ENCODE data around the gene TYW1.
"Not testable (repeated sequence)": the region's sequence is repeated elsewhere in the genome, so short reads cannot be mapped to it uniquely, and the experiment has no call there.

Gene TYW1, protein sequence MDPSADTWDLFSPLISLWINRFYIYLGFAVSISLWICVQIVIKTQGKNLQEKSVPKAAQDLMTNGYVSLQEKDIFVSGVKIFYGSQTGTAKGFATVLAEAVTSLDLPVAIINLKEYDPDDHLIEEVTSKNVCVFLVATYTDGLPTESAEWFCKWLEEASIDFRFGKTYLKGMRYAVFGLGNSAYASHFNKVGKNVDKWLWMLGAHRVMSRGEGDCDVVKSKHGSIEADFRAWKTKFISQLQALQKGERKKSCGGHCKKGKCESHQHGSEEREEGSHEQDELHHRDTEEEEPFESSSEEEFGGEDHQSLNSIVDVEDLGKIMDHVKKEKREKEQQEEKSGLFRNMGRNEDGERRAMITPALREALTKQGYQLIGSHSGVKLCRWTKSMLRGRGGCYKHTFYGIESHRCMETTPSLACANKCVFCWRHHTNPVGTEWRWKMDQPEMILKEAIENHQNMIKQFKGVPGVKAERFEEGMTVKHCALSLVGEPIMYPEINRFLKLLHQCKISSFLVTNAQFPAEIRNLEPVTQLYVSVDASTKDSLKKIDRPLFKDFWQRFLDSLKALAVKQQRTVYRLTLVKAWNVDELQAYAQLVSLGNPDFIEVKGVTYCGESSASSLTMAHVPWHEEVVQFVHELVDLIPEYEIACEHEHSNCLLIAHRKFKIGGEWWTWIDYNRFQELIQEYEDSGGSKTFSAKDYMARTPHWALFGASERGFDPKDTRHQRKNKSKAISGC

GRCh38 chr7:66996444-66997191, at the start of gene TYW1:
TYW1 (plus strand) TSS chr7:66996833; CDS start chr7:66996979, 146 bp downstream.
- peak; percentile 100 for DNase-seq

- DNase-seq = no peak
These were observed 48.0 kb upstream of the TYW1 start for GRCh38 chr7:66948480-66949109.

GRCh38 chr7:66950311-66950710, 46.3 kb upstream of the TYW1 start:
- no peak for DNase-seq

DNA sequence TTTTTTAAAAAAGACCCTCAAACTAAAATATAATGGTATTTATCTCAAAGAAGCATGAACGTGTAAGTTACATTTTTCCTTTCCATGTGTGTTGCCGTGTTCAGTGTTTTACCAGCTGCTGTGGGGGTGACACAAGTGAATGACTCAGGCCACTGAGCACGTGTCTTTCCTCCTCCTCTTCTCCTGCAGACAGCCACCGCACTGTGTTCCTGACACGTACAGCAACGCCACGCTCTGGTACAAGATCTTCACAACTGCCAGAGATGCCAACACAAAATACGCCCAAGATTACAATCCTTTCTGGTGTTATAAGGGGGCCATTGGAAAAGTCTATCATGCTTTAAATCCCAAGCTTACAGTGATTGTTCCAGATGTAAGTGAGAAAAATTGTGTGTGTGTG, 45.9 kb upstream of the TYW1 start:
- DNase-seq = no peak

GRCh38 chr7:66952343-66953043, 44.1 kb upstream of the TYW1 start:
- no peak for DNase-seq

GRCh38 chr7:66953044-66953427, 43.6 kb upstream of the TYW1 start:
- DNase-seq = no peak

DNA sequence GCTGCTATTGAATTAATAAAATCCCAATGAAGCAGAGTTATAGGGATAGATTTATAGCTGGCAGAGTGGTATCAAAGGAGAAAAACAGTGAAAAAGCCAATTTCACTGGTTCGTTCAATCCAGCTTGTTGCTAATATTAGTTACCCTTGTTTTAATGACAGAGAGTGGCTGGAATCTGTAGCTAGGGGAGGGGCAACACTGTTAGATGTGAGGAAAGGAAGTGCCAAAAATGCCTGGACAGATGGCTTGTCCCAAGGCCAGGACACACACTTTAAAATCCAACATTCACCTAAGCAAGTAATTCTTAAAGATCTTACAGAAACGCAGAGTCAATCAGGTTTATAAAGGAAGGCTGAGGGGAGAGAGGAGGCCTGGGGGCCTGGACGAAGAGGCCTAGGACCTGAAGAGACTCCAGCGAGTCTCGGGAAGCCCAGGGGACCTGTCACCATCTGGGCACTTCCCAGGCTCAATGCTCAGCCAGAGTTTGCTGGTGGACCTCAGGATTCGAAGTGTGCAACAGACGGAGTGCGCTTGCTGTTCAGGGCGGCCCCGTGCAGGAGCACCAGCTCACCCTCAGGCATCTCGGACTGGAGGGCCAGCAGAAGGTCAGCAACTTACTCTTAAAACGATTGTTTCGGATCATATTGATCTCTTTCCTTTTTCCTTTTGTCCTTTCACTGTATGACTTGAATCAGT, 38.9 kb upstream of the TYW1 start:
- DNase-seq = peak; percentile 39

DNA sequence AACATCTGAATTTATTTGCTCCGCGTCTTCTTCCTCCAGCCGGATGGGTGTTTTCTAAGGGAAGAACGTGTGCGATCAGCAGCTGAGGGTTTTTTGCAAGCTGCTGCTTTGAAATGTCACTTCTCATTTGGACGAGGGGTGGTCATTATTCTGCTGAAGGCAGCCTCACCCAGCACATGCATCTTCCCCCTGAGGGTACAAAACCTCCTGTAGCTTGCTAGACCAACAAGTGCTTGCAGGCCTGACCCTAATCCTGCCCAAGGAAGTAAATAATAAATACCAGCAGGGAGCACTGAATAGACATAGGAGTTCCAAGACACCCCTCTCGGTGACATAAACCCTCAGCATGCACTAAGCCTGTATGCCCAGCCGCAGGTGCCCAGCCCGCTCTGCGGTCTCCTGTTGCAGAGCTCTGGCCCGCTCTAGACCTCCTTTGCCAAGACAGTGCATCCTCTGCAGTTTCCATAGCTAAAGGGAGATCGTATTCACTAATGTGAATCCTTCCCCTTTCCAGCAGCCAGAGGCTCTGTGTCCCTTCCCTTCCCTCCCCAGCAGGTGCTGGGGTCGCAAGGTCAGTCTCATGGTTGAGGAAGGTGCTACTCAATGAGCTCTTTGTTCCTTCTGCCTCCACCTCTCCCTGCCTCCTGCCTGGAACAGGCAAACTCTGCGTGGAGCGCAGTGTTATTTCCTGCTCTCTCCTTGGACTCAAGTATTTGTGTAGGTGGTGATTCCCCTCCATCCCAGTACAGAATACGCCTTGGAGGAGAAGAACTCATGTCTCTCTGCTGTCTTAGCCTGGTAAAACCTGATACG, 37.9 kb upstream of the TYW1 start:
- DNase-seq = peak; percentile 7

DNA sequence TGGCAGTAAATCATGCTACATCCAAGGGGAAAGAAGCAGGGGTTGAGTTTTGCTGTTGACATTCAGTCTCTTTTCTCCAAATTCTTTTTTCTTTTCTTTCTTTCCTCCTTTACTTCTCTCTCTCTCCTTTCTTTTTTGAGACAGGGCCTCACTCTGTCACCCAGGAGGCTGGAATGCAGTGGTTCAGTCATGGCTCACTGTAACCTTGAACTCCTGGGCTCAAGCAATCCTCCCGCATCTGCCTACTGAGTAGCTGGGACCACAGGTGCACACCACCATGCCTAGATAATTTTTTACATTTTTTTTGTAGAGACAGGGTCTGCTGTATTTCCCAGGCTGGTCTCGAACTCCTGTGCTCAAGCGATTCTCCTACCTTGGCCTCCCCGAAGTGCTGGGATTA, 36.4 kb upstream of the TYW1 start:
- DNase-seq = no peak

DNA sequence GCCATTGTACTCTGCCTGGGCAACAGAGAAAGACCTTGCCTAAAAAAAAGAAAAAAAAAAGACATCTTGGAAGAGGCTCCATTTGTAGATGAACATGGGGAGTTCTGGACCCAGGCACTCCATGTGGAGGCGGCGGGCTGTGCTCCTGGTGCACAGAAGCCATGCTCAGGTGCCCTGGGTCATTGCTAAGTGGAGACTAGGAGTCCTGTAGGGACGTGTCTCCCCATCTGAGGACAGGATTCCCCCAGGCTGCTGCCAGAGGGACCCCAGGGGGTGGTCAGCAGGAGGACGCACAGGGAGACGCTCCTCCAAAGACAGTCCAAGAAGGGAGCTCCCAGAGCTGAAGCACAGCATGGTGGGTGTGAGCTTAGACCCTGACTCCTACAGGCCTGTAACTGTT, 35.5 kb upstream of the TYW1 start:
- no peak for DNase-seq

GRCh38 chr7:66964411-66964810, 32.2 kb upstream of the TYW1 start:
- DNase-seq = peak; percentile 29

GRCh38 chr7:66967029-66967428, 29.6 kb upstream of the TYW1 start:
- no peak for DNase-seq

- DNase-seq = not testable (repeated sequence)
These were observed 27.6 kb upstream of the TYW1 start for GRCh38 chr7:66969001-66969400.

GRCh38 chr7:66970310-66970709, 26.3 kb upstream of the TYW1 start:
- no peak for DNase-seq

GRCh38 chr7:66974986-66975590, 21.5 kb upstream of the TYW1 start:
- no peak for DNase-seq

GRCh38 chr7:66978312-66978711, 18.3 kb upstream of the TYW1 start:
- DNase-seq = not testable (repeated sequence)

GRCh38 chr7:66979013-66979412, 17.6 kb upstream of the TYW1 start:
- not testable (repeated sequence) for DNase-seq

GRCh38 chr7:66980336-66980735, 16.3 kb upstream of the TYW1 start:
- not testable (repeated sequence) for DNase-seq

DNA sequence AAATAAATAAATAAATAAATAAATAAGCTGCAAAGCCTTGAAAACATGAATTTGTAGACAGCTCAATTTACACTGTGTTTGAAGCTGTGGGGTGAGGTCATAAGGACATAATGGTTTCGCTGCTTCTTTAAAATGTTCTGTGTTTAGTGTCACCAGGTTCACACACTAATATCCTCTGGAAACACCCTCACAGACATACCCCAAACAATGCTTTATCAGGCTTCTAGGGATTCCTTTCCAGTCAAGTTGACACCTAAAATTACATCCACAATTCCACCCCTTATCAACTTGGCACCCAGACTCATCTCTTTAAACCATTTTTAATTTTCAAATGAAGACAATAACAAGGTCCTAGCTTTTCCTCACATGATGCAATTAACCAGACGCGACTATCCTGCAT, 7.1 kb upstream of the TYW1 start:
- not testable (repeated sequence) for DNase-seq

GRCh38 chr7:66994051-66994450, 2.6 kb upstream of the TYW1 start:
- DNase-seq = peak; percentile 12

Data from eye (tissue), 1 donor.